Activated CD8-positive, alpha-beta T cell treated with anti-CD3 and anti-CD28 coated beads for 36 hours (primary cell): Measurements from ENCODE around the gene CXCL9. TPM values are rescaled to one million over a fixed set of nuclear protein-coding genes. Genes with fewer than 3 reads are reported as not detected.
"Not testable (repeated sequence)": the region's sequence is repeated elsewhere in the genome, so short reads cannot be mapped to it uniquely, and the experiment has no call there.

Experiments
- ATAC-seq: fragments of 200-7000 bp; cut with Tn5 transposase; one replicate; pipeline ENCODE4 v1.10.0; 2021; ENCODE audit warnings: mild to moderate bottlenecking, moderate library complexity
- CTCF ChIA-PET: fragments of 350-600 bp; sonication (Branson Sonifier 250); formaldehyde crosslinking; loops from one replicate; lab custom pipeline; 2021; ENCODE audit warnings: antibody characterized with exemption; lab: Charles Lee
- POLR2A ChIA-PET: fragments of 350-600 bp; sonication (Branson Sonifier 250); formaldehyde crosslinking; loops from one replicate; lab custom pipeline; 2021; ENCODE audit warnings: antibody characterized with exemption; lab: Charles Lee
- DNase-seq: peaks from one replicate; pipeline ENCODE4 v3.0.0-alpha.2; 2020
- H3K27ac Mint-ChIP-seq: one replicate; pipeline ENCODE4 v1.8.0; 2021; ENCODE audit warnings: mild to moderate bottlenecking, mixed read lengths
- H3K27me3 Mint-ChIP-seq: one replicate; pipeline ENCODE4 v1.8.0; 2021; ENCODE audit warnings: mixed read lengths
- H3K36me3 Mint-ChIP-seq: one replicate; pipeline ENCODE4 v1.8.0; 2021; ENCODE audit warnings: low read depth, mixed read lengths
- H3K4me1 Mint-ChIP-seq: one replicate; pipeline ENCODE4 v1.8.0; 2021; ENCODE audit warnings: low read depth, mixed read lengths
- H3K4me3 Mint-ChIP-seq: one replicate; pipeline ENCODE4 v1.8.0; 2021; ENCODE audit warnings: mild to moderate bottlenecking, moderate library complexity, mixed read lengths
- H3K9me3 Mint-ChIP-seq: one replicate; pipeline ENCODE4 v1.8.0; 2021; ENCODE audit warnings: mixed read lengths
- CTCF ChIP-seq: fragments of 200-600 bp; IDR thresholded peaks from one replicate; pipeline ENCODE4 v1.8.0; 2022; ENCODE audit warnings: antibody characterized with exemption, mild to moderate bottlenecking
- intact Hi-C: fragments of 100-400 bp; cut with micrococcal nuclease; formaldehyde crosslinking; loops from one replicate; pipeline ENCODE4 v1.10.0; 2022
- total RNA-seq, 2 experiments: library from RNA; stranded (reverse); gene quantifications; one replicate each; pipeline ENCODE4 v1.2.3, GENCODE V29; 2021

CXCL9 gene
- total RNA-seq, 2 experiments from 2014 or later: 1.3 to 1.5 TPM

GRCh38 chr4:76042241-76042998 is 35.1 kb upstream of the CXCL9 start:
- Mint-ChIP-seq H3K4me3 (peak overlapping the region; percentile 30), H3K27ac (peak overlapping the region; percentile 55)
- POLR2A ChIA-PET, H3K9me3 Mint-ChIP-seq, intact Hi-C loops, H3K4me1 Mint-ChIP-seq, H3K36me3 Mint-ChIP-seq, H3K27me3 Mint-ChIP-seq, DNase-seq: not testable (repeated sequence)
- ATAC-seq: peak; percentile 68
- CTCF ChIA-PET: interaction anchor here (1.0 to 1.2 kb wide), 2 partner anchors 16 to 47 kb away, joined by 3 read pairs; no protein-coding TSS in a partner anchor

- Mint-ChIP-seq H3K36me3 (no peaks in the 10 kb centered on the region), H3K4me1 (peaks cover 4% of the 10 kb centered on the region), H3K27ac (no peak overlapping the region), H3K9me3 (no peaks in the 10 kb centered on the region), H3K27me3 (peaks cover 4% of the 10 kb centered on the region), H3K4me3 (no peak overlapping the region)
- TF ChIP-seq CTCF: no peak
- ChIA-PET CTCF (interaction anchor here (0.7 to 3.5 kb wide), 4 partner anchors 11 to 63 kb away, joined by 3 to 15 read pairs (median 6); partner anchors contain the start of gene SDAD1), POLR2A (interaction anchor here (0.6 kb wide), 1 partner anchor 60 kb away, joined by 3 read pairs; no protein-coding TSS in a partner anchor)
- intact Hi-C loops: no loop called here
- ATAC-seq (no peak), DNase-seq (no peak)
These were observed 29.5 kb upstream of the CXCL9 start for GRCh38 chr4:76036855-76037254.

- Mint-ChIP-seq H3K27ac (no peak within 1 kb of the TSS), H3K4me3 (no peak within 1 kb of the TSS), H3K27me3 (peaks cover 2% of the 10 kb centered on the region), H3K4me1 (peaks cover 4% of the 10 kb centered on the region), H3K9me3 (no peaks in the 10 kb centered on the region), H3K36me3 (no peaks in the 10 kb centered on the region)
- POLR2A ChIA-PET: no interaction called here
- ATAC-seq (no peak), DNase-seq (no peak)
- intact Hi-C loops: no loop called here
- CTCF ChIA-PET: interaction anchor here (1.1 to 3.5 kb wide), 2 partner anchors 10 to 40 kb away, joined by 8 to 15 read pairs; no protein-coding TSS in a partner anchor
- TF ChIP-seq CTCF: no peak
These were observed 28.6 kb upstream of the CXCL9 start, which contains the start of gene CXCL11 for GRCh38 chr4:76035799-76036380. Gene CXCL11 (minus strand): TSS chr4:76036070. CDS start chr4:76035987, 83 bp downstream.

- CTCF ChIA-PET: interaction anchor here (1.1 to 3.5 kb wide), 2 partner anchors 10 to 39 kb away, joined by 8 to 15 read pairs; no protein-coding TSS in a partner anchor
- ATAC-seq: no peak
- intact Hi-C loops: no loop called here
These were observed 27.8 kb upstream of the CXCL9 start for GRCh38 chr4:76035141-76035540.

GRCh38 chr4:76029300-76029699 is 22.0 kb upstream of the CXCL9 start:
- H3K27ac Mint-ChIP-seq: no peak overlapping the region

More at GRCh38 chr4:76035141-76035540, 27.8 kb upstream of the CXCL9 start:
- H3K27ac Mint-ChIP-seq: no peak overlapping the region
- H3K9me3 Mint-ChIP-seq: no peaks in the 10 kb centered on the region
- no peaks in the 10 kb centered on the region for H3K36me3 Mint-ChIP-seq
- H3K4me1 Mint-ChIP-seq: peaks cover 4% of the 10 kb centered on the region
- DNase-seq: no peak
- H3K27me3 Mint-ChIP-seq: peaks cover 4% of the 10 kb centered on the region
- no peak for TF ChIP-seq CTCF
- POLR2A ChIA-PET: no interaction called here
- H3K4me3 Mint-ChIP-seq: no peak overlapping the region

More at GRCh38 chr4:76029300-76029699, 22.0 kb upstream of the CXCL9 start:
- ATAC-seq: no peak
- no peak for DNase-seq
- H3K27me3 Mint-ChIP-seq: peaks cover 12% of the 10 kb centered on the region
- POLR2A ChIA-PET: no interaction called here
- intact Hi-C loops: no loop called here
- CTCF ChIA-PET: interaction anchor here (1.1 kb wide), 1 partner anchor 33 kb away, joined by 3 read pairs; no protein-coding TSS in a partner anchor
- H3K4me3 Mint-ChIP-seq: no peak overlapping the region
- H3K9me3 Mint-ChIP-seq: no peaks in the 10 kb centered on the region
- H3K36me3 Mint-ChIP-seq: no peaks in the 10 kb centered on the region
- H3K4me1 Mint-ChIP-seq: peaks cover 11% of the 10 kb centered on the region
- no peak for TF ChIP-seq CTCF
